GM12878 (cell line): ENCODE measurements around the gene NTM. TPM values are rescaled to one million over a fixed set of nuclear protein-coding genes. Genes with fewer than 3 reads are reported as not detected.

ENCODE experiments used
- ATAC-seq: fragments of 200-7000 bp; cut with Tn5 transposase; 3 replicates; pipeline ENCODE4 v1.9.1; 2020; ENCODE audit warnings: mild to moderate bottlenecking, moderate library complexity
- BruUV-seq: library from RNA; stranded (reverse); fragments of 400-500 nt; replicated peaks from 2 replicates; lab custom pipeline; 2021; lab: Mats Ljungman, UMichigan
- CTCF ChIA-PET: fragments of 300-600 bp; sonication (Branson Sonifier 250); formaldehyde crosslinking; extraction: SDS; loops from one replicate; lab custom pipeline; 2021; ENCODE audit warnings: inconsistent platforms; lab: Yijun Ruan, JAX
- POLR2A ChIA-PET: fragments of 350-600 bp; formaldehyde crosslinking; extraction: SDS; loops from one replicate; lab custom pipeline; 2021; ENCODE audit warnings: inconsistent platforms; lab: Charles Lee
- RAD21 ChIA-PET: fragments of 300-600 bp; sonication (Branson Sonifier 250); formaldehyde crosslinking; loops from one replicate; lab custom pipeline; 2023; ENCODE audit warnings: antibody characterized with exemption; ENCODE audit not compliant: unreplicated experiment; lab: Charles Lee
- SMC1A ChIA-PET: fragments of 300-600 bp; sonication (Branson Sonifier 250); formaldehyde crosslinking; loops from one replicate; lab custom pipeline; 2023; ENCODE audit not compliant: unreplicated experiment, uncharacterized antibody; lab: Charles Lee
- DNase-seq: peaks from one replicate; pipeline ENCODE4 v3.0.0-alpha.2; 2011; ENCODE audit warnings: low read depth, low spot score
- FAIRE-seq: peaks from 3 replicates; lab custom pipeline; 2011; peaks lifted over from hg19 to GRCh38; lab: Jason Lieb, UNC
- H2AFZ ChIP-seq: 2 replicates; pipeline ENCODE4 v1.6.0; 2011; ENCODE audit warnings: low read depth, low read length, control low read depth; ENCODE audit not compliant: control insufficient read depth
- H3K27ac ChIP-seq: 2 replicates; pipeline ENCODE4 v1.5.1; 2011; ENCODE audit warnings: control low read depth; ENCODE audit not compliant: control insufficient read depth, insufficient read depth
- H3K27me3 ChIP-seq, 2 experiments: replicated peaks in 1 of 2; 2 replicates each; pipeline versions ENCODE4 v1.6.0 to v1.6.1; 2011; ENCODE audit warnings: low read length in 1 of 2; ENCODE audit not compliant: control insufficient read depth in 2 of 2, insufficient read depth in 2 of 2
- H3K36me3 ChIP-seq, 2 experiments: 2 replicates each; pipeline ENCODE4 v1.5.1; 2011; ENCODE audit warnings: low read length in 1 of 2; ENCODE audit not compliant: control insufficient read depth in 2 of 2, insufficient read depth in 2 of 2
- H3K4me1 ChIP-seq: 2 replicates; pipeline ENCODE4 v1.6.1; 2011; ENCODE audit warnings: mild to moderate bottlenecking, low read length, moderate library complexity, mixed read lengths; ENCODE audit not compliant: control insufficient read depth, insufficient read depth
- H3K4me2 ChIP-seq: 2 replicates; pipeline ENCODE4 v1.6.0; 2011; ENCODE audit warnings: control low read depth; ENCODE audit not compliant: control insufficient read depth, insufficient read depth
- H3K4me3 ChIP-seq: fragments of 200-600 bp; sonication (generic); 2 replicates; pipeline ENCODE4 v1.5.1; 2016
- H3K79me2 ChIP-seq: 2 replicates; pipeline ENCODE4 v1.6.0; 2011; ENCODE audit warnings: low read length; ENCODE audit not compliant: control insufficient read depth, insufficient read depth
- H3K9ac ChIP-seq: 2 replicates; pipeline ENCODE4 v1.8.0; 2011; ENCODE audit warnings: low read length, control low read depth, mixed read lengths; ENCODE audit not compliant: control insufficient read depth, insufficient read depth
- H3K9me3 ChIP-seq: replicated peaks from 3 replicates; pipeline ENCODE4 v1.5.1; 2011; ENCODE audit warnings: mild to moderate bottlenecking, low read length; ENCODE audit not compliant: control insufficient read depth, insufficient read depth
- H4K20me1 ChIP-seq: 2 replicates; pipeline ENCODE4 v1.6.0; 2011; ENCODE audit not compliant: control insufficient read depth, insufficient read depth
- ESRRA ChIP-seq: IDR thresholded peaks from 2 replicates; pipeline ENCODE4 v1.6.1; 2012; ENCODE audit warnings: mild to moderate bottlenecking, low read length, improper control_type of control experiment
- RB1 ChIP-seq: fragments of 450-650 bp; formaldehyde crosslinking; IDR thresholded peaks from 2 replicates; pipeline ENCODE4 v1.6.1; 2017; ENCODE audit warnings: mild to moderate bottlenecking, borderline replicate concordance
- SMAD5 ChIP-seq: IDR thresholded peaks from 2 replicates; pipeline ENCODE4 v1.6.1; 2016; ENCODE audit warnings: antibody characterized with exemption, low read depth
- YBX1 ChIP-seq: fragments of 450-650 bp; IDR thresholded peaks from 2 replicates; pipeline ENCODE4 v1.6.1; 2016; ENCODE audit warnings: antibody characterized with exemption
- WGBS: methylation state at CpG from one replicate; pipeline ENCODE4 v1.1.6; 2016; ENCODE audit warnings: low lambda C conversion rate; ENCODE audit not compliant: insufficient replicate concordance, insufficient coverage; ENCODE audit errors: missing lambda C conversion rate; 5-methylcytosine and 5-hydroxymethylcytosine counted together
- in situ Hi-C: fragments of 300-500 bp; cut with MboI; formaldehyde crosslinking; loops from 9 replicates; pipeline ENCODE4 v1.14.3; 2018; ENCODE audit warnings: mixed read lengths
- intact Hi-C: fragments of 100-400 bp; cut with micrococcal nuclease; formaldehyde crosslinking; loops from one replicate; pipeline ENCODE4 v1.14.2; 2022; ENCODE audit not compliant: unreplicated experiment
- polyA plus RNA-seq, 11 experiments: library from polyadenylated mRNA; depleted of rRNA in 4 of 11; unstranded in 6 of 11; stranded (reverse) in 5 of 11; fragments of >200 nt; fragmentation: Nextera tagmentation in 4 of 11; fragmentation: Illumina TruSeq in 1 of 11; extraction: Ambion mirVana in 4 of 11; extraction: Trizol in 1 of 11; gene quantifications; 1 replicate in 1 of 11; 2 replicates in 10 of 11; pipeline versions ENCODE4 v1.2.1 to v1.2.3, GENCODE V29; 2011 to 2016; ENCODE audit warnings: inconsistent platforms in 2 of 11, missing spikeins in 2 of 11, low read depth in 1 of 11
- total RNA-seq, 4 experiments: library from RNA; depleted of rRNA in 3 of 4; stranded (reverse); fragments of >200 nt in 3 of 4; fragmentation: Illumina TruSeq in 1 of 4; extraction: Trizol in 1 of 4; gene quantifications; 2 replicates each; pipeline versions ENCODE4 v1.2.1 to v1.2.3, GENCODE V29; 2013 to 2021
- TF ChIP-seq, protein P1 (sequence below): fragments of 450-650 bp; IDR thresholded peaks from 2 replicates; pipeline ENCODE4 v1.6.1; 2016; ENCODE audit warnings: mild to moderate bottlenecking, moderate library complexity, borderline replicate concordance

The NTM gene
- total and polyA plus RNA-seq, 10 of the 15 experiments (the other 5 are each of a cell fraction or from before 2014, with no cell fraction given), result not detected

DNA sequence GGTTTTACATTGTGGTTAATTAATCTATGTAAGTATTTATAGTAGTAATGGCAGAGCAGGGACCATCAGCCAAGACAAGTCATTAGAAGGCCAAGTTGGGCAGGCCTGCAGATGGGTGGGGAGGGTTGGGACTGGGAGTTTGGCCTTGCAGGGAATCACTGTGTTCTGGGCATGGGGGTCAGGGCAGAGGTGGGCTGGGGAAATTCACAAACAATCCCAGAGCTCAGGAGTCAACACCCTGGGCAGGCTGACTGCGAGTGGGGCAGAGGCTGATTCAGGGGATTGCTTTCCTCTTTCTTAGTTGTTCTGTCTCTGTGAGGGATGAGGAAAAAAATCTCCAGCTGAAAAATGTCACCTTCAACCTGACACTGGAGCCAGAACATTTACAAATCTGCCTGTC, 322.5 kb downstream of the NTM start:
- intact Hi-C loops, result loop anchor here (10.0 kb wide), 1 partner anchor 342 kb away; no protein-coding TSS in a partner anchor
- ChIA-PET CTCF (interaction anchor here (1.1 to 2.8 kb wide), 2 partner anchors 8 to 9 kb away, joined by 3 to 13 read pairs; no protein-coding TSS in a partner anchor), RAD21 (no interaction called here), SMC1A (interaction anchor here (0.6 to 1.2 kb wide), 2 partner anchors 9 to 71 kb away, joined by 3 read pairs; no protein-coding TSS in a partner anchor), POLR2A (no interaction called here)
- in situ Hi-C loops, result no loop called here
- H3K27ac ChIP-seq, result no peak overlapping the region
- 0% methylated on average over 1 of the region's 1 CpG for WGBS
- no peak overlapping the region for H3K4me2 ChIP-seq
- FAIRE-seq (no peak), ATAC-seq (no peak), DNase-seq (no peak)
- TF ChIP-seq, protein P1, sequence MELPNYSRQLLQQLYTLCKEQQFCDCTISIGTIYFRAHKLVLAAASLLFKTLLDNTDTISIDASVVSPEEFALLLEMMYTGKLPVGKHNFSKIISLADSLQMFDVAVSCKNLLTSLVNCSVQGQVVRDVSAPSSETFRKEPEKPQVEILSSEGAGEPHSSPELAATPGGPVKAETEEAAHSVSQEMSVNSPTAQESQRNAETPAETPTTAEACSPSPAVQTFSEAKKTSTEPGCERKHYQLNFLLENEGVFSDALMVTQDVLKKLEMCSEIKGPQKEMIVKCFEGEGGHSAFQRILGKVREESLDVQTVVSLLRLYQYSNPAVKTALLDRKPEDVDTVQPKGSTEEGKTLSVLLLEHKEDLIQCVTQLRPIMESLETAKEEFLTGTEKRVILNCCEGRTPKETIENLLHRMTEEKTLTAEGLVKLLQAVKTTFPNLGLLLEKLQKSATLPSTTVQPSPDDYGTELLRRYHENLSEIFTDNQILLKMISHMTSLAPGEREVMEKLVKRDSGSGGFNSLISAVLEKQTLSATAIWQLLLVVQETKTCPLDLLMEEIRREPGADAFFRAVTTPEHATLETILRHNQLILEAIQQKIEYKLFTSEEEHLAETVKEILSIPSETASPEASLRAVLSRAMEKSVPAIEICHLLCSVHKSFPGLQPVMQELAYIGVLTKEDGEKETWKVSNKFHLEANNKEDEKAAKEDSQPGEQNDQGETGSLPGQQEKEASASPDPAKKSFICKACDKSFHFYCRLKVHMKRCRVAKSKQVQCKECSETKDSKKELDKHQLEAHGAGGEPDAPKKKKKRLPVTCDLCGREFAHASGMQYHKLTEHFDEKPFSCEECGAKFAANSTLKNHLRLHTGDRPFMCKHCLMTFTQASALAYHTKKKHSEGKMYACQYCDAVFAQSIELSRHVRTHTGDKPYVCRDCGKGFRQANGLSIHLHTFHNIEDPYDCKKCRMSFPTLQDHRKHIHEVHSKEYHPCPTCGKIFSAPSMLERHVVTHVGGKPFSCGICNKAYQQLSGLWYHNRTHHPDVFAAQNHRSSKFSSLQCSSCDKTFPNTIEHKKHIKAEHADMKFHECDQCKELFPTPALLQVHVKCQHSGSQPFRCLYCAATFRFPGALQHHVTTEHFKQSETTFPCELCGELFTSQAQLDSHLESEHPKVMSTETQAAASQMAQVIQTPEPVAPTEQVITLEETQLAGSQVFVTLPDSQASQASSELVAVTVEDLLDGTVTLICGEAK, result no peak
- no peak for TF ChIP-seq ESRRA
- no peak for TF ChIP-seq RB1
- no peak for TF ChIP-seq YBX1
- TF ChIP-seq SMAD5, result no peak
- H3K27me3 ChIP-seq, result peaks cover 0 to 3% of the 10 kb centered on the region in 2 experiments; a peak in 3 of 4 replicates
- no peaks in the 10 kb centered on the region; a peak in 1 of 4 replicates for H3K36me3 ChIP-seq
- no peaks in the 10 kb centered on the region for H4K20me1 ChIP-seq
- no peak overlapping the region for H3K9ac ChIP-seq
- no peak overlapping the region for H3K4me3 ChIP-seq
- H3K4me1 ChIP-seq, result no peaks in the 10 kb centered on the region
- H3K9me3 ChIP-seq, result no peaks in the 10 kb centered on the region
- BruUV-seq, result no TSS peak
- no peak overlapping the region for H2AFZ ChIP-seq
- no peaks in the 10 kb centered on the region for H3K79me2 ChIP-seq
